ENCODE measurements around the gene SDK2. TPM values are rescaled to one million over a fixed set of nuclear protein-coding genes. Genes with fewer than 3 reads are reported as not detected.

The SDK2 gene
- total and polyA plus RNA-seq, 2 experiments from 2014 or later: 0.74 to 5.1 TPM

- TF ChIP-seq ZNF462 (CRISPR knock-in tag; IDR thresholded peaks at IDR 0.05): no peak
These were observed 323.5 kb downstream of the SDK2 start (continued) for GRCh38 chr17:73320601-73321264.

- H3K27ac Mint-ChIP-seq: no peak overlapping the region
- no peaks in the 10 kb centered on the region; the same call in 2 of the 3 replicates for H3K9me3 Mint-ChIP-seq
- no peak overlapping the region for H3K4me3 ChIP-seq
- H3K27me3 Mint-ChIP-seq (ENCODE audit: insufficient read depth, low read depth, poor library complexity): peaks cover 14% of the 10 kb centered on the region
- peaks cover 21% of the 10 kb centered on the region for H3K4me1 Mint-ChIP-seq
- H3K4me2 ChIP-seq: no peak overlapping the region
- no peaks in the 10 kb centered on the region for H3K36me3 ChIP-seq (ENCODE audit: insufficient read depth)
- H3F3A ChIP-seq (replicated peaks; ENCODE audit: low read depth): no peaks in the 10 kb centered on the region; the same call in 1 of the 2 replicates
- H3K4me1 ChIP-seq (ENCODE audit: insufficient read depth): peaks cover 22% of the 10 kb centered on the region
- no peak for ATAC-seq
- H3K27me3 ChIP-seq (ENCODE audit: insufficient read depth): no peaks in the 10 kb centered on the region
- H3K27ac ChIP-seq (ENCODE audit: low read depth): no peak overlapping the region
- H2AFZ ChIP-seq: no peak overlapping the region
- H3K4me3 Mint-ChIP-seq: no peak overlapping the region
- H3K36me3 Mint-ChIP-seq (ENCODE audit: low read depth): no peaks in the 10 kb centered on the region
- no peaks in the 10 kb centered on the region for H3K79me2 ChIP-seq (replicated peaks; ENCODE audit: insufficient read depth)
- H4K20me1 ChIP-seq (replicated peaks; ENCODE audit: insufficient read depth): no peaks in the 10 kb centered on the region
- no peaks in the 10 kb centered on the region for H3K9me2 ChIP-seq (ENCODE audit: insufficient read depth)
- no peak for DNase-seq (ENCODE audit: low spot score)
- TF ChIP-seq JUNB (IDR thresholded peaks at IDR 0.05; ENCODE audit: unreplicated experiment) (no peak), ETS1 (IDR thresholded peaks at IDR 0.05) (no peak), POLR2AphosphoS5 (IDR thresholded peaks at IDR 0.05; ENCODE audit: low read depth) (no peak), CTCF (conservative IDR thresholded peaks at IDR 0.05; ENCODE audit: low read depth in 2 of 2) (no peak), ZNF462 (CRISPR knock-in tag; IDR thresholded peaks at IDR 0.05) (no peak)
These were observed 324.5 kb downstream of the SDK2 start for GRCh38 chr17:73319766-73320165.
